Thyroid gland (tissue), 4 donors: Measurements from ENCODE around the gene GRM8.

Experiments used
- POLR2A ChIP-seq, 2 donors: fragments of 450-650 bp; IDR thresholded peaks; one replicate each; pipeline ENCODE4 v1.6.1; 2017; ENCODE audit warnings: antibody characterized with exemption in 2 of 2, mild to moderate bottlenecking in 2 of 2, moderate library complexity in 1 of 2
- TF ChIP-seq, protein P1 (sequence below), 6 experiments: fragments of 200-600 bp in 3 of 6; fragments of 450-650 bp in 3 of 6; sonication (generic) in 3 of 6; IDR thresholded peaks; one replicate each; pipeline ENCODE4 v1.5.1; 2016 to 2019; ENCODE audit warnings: antibody characterized with exemption in 6 of 6, mild to moderate bottlenecking in 2 of 6, inconsistent platforms in 1 of 6, moderate library complexity in 1 of 6

GRCh38 chr7:126698446-126698845, 554.3 kb downstream of the GRM8 start:
- no peak for TF ChIP-seq POLR2A (IDR thresholded peaks at IDR 0.05)
- TF ChIP-seq, protein P1, sequence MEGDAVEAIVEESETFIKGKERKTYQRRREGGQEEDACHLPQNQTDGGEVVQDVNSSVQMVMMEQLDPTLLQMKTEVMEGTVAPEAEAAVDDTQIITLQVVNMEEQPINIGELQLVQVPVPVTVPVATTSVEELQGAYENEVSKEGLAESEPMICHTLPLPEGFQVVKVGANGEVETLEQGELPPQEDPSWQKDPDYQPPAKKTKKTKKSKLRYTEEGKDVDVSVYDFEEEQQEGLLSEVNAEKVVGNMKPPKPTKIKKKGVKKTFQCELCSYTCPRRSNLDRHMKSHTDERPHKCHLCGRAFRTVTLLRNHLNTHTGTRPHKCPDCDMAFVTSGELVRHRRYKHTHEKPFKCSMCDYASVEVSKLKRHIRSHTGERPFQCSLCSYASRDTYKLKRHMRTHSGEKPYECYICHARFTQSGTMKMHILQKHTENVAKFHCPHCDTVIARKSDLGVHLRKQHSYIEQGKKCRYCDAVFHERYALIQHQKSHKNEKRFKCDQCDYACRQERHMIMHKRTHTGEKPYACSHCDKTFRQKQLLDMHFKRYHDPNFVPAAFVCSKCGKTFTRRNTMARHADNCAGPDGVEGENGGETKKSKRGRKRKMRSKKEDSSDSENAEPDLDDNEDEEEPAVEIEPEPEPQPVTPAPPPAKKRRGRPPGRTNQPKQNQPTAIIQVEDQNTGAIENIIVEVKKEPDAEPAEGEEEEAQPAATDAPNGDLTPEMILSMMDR (IDR thresholded peaks at IDR 0.05): no peak
